ENCODE results near the gene ALK. TPM values are rescaled to one million over a fixed set of nuclear protein-coding genes. Genes with fewer than 3 reads are reported as not detected.

The ALK gene
- total RNA-seq, 4 donors from 2014 or later = 0.66 TPM; not detected in 3

DNA sequence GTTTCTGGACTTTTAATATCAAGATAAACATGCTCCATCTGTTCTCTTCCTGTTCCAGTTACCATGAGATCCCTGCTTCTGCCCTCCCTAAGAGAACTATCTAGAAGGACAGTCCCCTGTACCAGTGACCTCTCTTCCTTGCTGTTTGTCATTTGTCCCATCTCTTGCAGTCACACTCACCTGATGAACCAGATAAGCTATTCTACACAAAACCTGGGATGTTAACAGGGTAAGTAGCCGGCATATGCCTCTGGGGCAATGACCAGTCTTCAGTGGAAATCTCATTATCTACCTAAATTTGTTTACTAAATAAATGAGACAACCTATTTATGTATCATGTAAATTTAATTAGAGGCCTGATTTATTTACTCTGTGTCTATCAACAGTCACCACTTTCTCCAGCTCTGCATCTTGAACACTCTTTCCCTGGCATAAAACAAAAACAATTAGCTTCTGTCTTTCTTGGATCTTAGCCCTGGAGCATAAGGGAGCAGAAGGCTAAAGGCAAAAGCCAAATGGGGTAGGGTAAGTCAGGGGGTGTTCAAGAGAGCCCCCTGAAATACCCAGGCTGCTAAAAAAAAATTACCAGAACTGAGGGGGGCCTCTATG lies 337.7 kb downstream of the ALK start:
- TF ChIP-seq, protein P1, sequence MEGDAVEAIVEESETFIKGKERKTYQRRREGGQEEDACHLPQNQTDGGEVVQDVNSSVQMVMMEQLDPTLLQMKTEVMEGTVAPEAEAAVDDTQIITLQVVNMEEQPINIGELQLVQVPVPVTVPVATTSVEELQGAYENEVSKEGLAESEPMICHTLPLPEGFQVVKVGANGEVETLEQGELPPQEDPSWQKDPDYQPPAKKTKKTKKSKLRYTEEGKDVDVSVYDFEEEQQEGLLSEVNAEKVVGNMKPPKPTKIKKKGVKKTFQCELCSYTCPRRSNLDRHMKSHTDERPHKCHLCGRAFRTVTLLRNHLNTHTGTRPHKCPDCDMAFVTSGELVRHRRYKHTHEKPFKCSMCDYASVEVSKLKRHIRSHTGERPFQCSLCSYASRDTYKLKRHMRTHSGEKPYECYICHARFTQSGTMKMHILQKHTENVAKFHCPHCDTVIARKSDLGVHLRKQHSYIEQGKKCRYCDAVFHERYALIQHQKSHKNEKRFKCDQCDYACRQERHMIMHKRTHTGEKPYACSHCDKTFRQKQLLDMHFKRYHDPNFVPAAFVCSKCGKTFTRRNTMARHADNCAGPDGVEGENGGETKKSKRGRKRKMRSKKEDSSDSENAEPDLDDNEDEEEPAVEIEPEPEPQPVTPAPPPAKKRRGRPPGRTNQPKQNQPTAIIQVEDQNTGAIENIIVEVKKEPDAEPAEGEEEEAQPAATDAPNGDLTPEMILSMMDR (IDR thresholded peaks at IDR 0.05) = no peak
- TF ChIP-seq POLR2A (IDR thresholded peaks at IDR 0.05) = no peak
- 88 to 94% methylated on average over 1 of the region's 1 CpG for WGBS, 2 donors
- DNase-seq (ENCODE audit: low spot score in 2 of 2) = no peak
- intact Hi-C loops (cut with DNase I; ENCODE audit: low total_unique reads) = no loop called here
- H3K4me3 ChIP-seq (ENCODE audit: low read depth, poor library complexity, severe bottlenecking) = no peak overlapping the region

DNA sequence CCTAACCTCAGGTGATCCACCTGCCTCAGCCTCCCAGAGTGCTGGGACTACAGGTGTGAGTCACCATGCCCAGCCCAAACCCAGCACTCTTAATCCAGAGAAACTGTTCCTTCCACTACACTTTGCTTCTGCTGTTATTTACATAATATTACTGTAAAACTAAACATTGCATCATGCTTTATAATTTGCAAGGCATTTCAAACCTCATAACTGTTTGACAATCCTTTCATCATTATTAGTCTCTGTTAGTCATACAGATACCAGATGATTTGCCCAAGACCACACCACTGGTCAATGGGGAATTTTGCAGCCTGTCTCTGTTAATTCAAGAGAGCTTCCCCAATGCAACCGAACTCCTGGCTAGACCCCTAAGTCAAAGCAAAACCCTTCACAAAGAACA lies 338.3 kb downstream of the ALK start:
- TF ChIP-seq, protein P1 (IDR thresholded peaks at IDR 0.05) = no peak
- TF ChIP-seq POLR2A (IDR thresholded peaks at IDR 0.05) = no peak
- WGBS, 2 donors = 77 to 88% methylated on average over 1 of the region's 1 CpG
- H3K4me3 ChIP-seq (ENCODE audit: low read depth, poor library complexity, severe bottlenecking) = no peak overlapping the region
- no peak for DNase-seq (ENCODE audit: low spot score in 2 of 2)
- intact Hi-C loops (cut with DNase I; ENCODE audit: low total_unique reads) = no loop called here

DNA sequence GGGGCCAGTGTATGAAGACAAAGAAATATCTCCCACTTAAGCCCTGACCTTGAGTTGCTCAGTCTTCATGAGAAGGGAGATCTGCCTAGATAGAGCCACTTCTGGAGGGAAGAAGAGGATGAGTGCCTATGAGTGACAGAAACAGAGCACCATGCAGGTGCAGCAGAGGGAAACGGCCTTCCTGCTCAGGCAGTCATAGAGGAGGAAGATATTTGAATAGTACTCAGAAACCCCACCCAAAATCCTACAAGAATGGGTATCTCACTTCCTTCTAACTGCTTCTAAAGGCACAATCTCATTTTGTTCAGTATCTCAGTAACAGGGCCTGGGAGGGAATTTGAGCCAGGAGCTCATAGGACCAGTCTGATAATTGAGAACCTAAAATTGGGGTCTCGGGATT lies 339.3 kb downstream of the ALK start:
- DNase-seq (ENCODE audit: low spot score in 2 of 2) = no peak
- WGBS, 2 donors = 79 to 87% methylated on average over 2 of the region's 2 CpGs
- intact Hi-C loops (cut with DNase I; ENCODE audit: low total_unique reads) = no loop called here
- TF ChIP-seq POLR2A (IDR thresholded peaks at IDR 0.05) = no peak
- TF ChIP-seq, protein P1 (IDR thresholded peaks at IDR 0.05) = no peak
- H3K4me3 ChIP-seq (ENCODE audit: low read depth, poor library complexity, severe bottlenecking) = no peak overlapping the region

DNA sequence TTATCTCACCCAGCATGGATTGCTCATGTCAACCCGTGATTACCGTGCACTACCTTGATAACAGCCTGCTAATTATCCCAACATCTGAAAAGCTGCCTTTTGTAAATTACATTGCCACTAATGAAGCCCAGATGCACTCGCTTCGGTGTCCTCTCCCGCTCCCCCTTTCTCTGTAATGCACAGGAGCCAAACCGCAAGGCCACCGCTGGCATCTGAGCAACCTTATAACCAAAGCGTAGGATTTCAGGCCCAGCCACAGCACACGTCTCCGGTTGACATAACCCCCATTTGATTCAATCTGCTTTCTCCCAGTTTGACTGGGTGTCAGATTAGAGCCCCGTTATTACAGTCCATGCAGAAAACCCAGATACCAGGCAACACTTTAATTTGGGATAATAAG lies 341.2 kb downstream of the ALK start:
- DNase-seq (ENCODE audit: low spot score in 2 of 2) = no peak
- no peak overlapping the region for H3K4me3 ChIP-seq (ENCODE audit: low read depth, poor library complexity, severe bottlenecking)
- TF ChIP-seq, protein P1 (IDR thresholded peaks at IDR 0.05) = no peak
- TF ChIP-seq POLR2A (IDR thresholded peaks at IDR 0.05) = no peak
- WGBS, 2 donors = 67 to 70% methylated on average over 11 of the region's 11 CpGs
- intact Hi-C loops (cut with DNase I; ENCODE audit: low total_unique reads) = no loop called here

DNA sequence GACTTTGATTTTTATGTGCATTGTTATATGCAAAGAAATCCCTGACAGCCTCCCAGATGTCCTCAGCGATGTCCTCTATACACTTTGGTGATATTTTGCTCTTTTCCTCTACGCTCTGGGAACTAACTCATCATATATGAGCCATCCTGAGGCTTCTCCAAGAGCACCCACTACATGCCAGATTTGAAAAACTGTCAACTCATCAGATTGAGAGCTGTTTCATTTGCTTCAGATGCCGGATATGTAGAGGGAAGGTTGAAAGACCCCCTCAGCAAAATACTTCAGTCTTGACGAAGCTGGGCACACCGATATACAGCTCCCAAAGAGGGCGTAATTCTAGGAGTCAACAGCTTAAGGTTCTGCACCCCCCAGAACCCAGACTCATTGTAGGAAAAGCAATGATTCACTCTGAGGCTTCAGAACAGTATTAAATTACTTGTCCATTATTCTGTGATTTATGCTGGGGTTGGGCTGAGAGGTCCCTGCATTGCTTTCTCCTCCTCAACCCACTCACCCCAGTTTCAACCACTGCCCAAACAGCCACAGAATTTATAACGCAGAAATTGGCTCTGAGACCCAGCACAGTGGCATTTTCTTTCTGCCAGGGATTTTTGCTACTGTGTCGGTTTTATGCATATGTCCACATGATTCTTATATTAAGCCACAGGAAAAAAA lies 341.8 kb downstream of the ALK start:
- 75 to 80% methylated on average over 8 of the region's 8 CpGs for WGBS, 2 donors
- no peak for DNase-seq (ENCODE audit: low spot score in 2 of 2)
- TF ChIP-seq, protein P1 (IDR thresholded peaks at IDR 0.05) = no peak
- no peak for TF ChIP-seq POLR2A (IDR thresholded peaks at IDR 0.05)
- intact Hi-C loops (cut with DNase I; ENCODE audit: low total_unique reads) = no loop called here
- no peak overlapping the region for H3K4me3 ChIP-seq (ENCODE audit: low read depth, poor library complexity, severe bottlenecking)
